Coronary artery (tissue), 2 donors: ENCODE measurements around the gene ABCF3.
A peak's percentile ranks its signal among the peaks of the same experiment; 100 is the strongest.
"Not testable (repeated sequence)": the region's sequence is repeated elsewhere in the genome, so short reads cannot be mapped to it uniquely, and the experiment has no call there.

Experiments
- DNase-seq: peaks from one replicate; pipeline ENCODE4 v3.0.0-alpha.2; 2017; ENCODE audit warnings: low spot score
- H3K27ac ChIP-seq, 2 donors: fragments of 200-600 bp; sonication (generic); one replicate each; pipeline ENCODE4 v1.5.1; 2016 to 2019
- H3K4me3 ChIP-seq: fragments of 200-600 bp; sonication (generic); 2 replicates; pipeline ENCODE4 v1.5.1; 2016; ENCODE audit warnings: mild to moderate bottlenecking, moderate library complexity
- CTCF ChIP-seq: fragments of 200-600 bp; sonication (generic); IDR thresholded peaks from one replicate; pipeline ENCODE4 v1.5.1; 2019; ENCODE audit warnings: antibody characterized with exemption

Gene ABCF3

DNA sequence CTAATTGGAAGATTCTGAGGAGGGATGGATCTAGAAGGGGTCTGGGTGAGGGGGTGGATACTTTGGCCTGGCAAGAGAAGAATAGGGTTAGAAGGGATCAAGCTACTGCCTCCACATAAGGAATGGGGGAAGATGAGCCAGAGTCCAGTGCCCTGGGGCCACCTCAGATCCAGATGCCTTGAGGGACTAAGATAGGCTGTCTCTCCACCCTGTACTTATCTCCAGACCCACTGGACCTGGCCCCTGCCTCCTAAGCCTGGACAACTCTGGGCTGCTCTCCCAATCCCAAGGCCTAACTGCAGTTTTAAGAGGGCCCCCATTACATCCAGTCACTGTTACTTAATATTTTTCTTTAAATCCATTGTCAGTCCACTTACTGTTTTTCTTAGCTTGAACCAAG, 28.8 kb upstream of the ABCF3 start:
- Histone ChIP-seq H3K4me3 (peak overlapping the region; percentile 82), H3K27ac (peak overlapping the region; percentile 89 to 91)
- no peak for DNase-seq
- no peak for TF ChIP-seq CTCF

GRCh38 chr3:184158404-184158803, 27.6 kb upstream of the ABCF3 start:
- Histone ChIP-seq H3K4me3 (no peak overlapping the region), H3K27ac (no peak overlapping the region)
- DNase-seq = no peak
- no peak for TF ChIP-seq CTCF

DNA sequence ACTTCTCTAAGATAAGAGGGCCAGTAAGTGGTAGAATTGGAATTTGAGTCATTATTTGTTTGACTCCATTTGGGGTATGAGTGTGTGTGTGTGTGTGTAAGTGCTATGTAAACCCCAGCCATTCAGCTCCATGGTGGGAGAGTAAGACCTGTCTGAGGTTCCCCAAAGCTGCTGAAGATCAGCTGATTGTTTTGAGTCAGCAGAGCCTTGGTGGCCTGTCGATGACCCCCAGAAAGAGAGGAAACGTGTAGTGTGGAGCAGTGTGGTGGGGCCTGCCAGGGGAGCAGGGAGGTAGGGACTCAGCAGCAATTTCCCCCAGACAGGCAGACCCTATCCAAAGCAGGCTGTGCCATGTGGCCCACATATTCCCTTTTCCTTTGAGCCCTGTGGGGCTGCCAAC, 25.5 kb upstream of the ABCF3 start:
- no peak for DNase-seq
- TF ChIP-seq CTCF = no peak
- Histone ChIP-seq H3K4me3 (peak overlapping the region; percentile 54), H3K27ac (peak overlapping the region; percentile 56 to 88)

GRCh38 chr3:184162571-184163070, 23.4 kb upstream of the ABCF3 start:
- DNase-seq, H3K4me3 ChIP-seq: not testable (repeated sequence)
- peak overlapping the region in 1 of 2 donors; percentile 13 for H3K27ac ChIP-seq

DNA sequence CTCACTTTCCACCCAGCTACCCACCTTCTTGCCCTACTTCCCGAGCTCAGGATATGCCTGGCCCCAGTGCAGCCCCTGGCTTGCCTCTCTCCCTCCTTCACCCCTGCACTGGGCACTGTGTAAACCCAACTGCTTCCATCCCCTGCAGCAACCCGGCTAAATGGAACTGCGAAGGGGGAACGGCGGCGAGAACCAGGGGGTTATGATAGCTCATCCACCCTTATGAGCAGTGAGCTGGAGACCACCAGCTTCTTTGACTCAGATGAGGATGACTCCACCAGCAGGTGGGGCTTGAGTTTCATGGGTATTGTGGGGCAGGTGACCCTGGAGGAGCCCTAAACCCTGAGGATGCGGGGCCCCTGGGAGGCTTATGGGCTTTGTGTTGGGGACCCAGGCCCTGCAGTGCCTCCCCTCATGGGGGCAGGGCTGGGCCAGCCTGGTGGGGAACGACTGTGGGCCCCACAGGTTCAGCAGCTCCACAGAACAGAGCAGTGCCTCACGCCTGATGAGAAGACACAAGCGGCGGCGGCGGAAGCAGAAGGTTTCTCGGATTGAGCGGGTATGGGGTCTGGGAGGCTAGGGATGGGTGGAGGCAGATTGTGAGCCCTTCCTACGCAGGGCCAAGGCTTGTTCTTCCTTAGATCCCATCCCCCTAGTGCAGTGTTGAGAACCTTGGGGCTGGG, 21.2 kb upstream of the ABCF3 start:
- DNase-seq = peak; percentile 52
- TF ChIP-seq CTCF = no peak
- Histone ChIP-seq H3K4me3 (no peak overlapping the region), H3K27ac (no peak overlapping the region)

DNA sequence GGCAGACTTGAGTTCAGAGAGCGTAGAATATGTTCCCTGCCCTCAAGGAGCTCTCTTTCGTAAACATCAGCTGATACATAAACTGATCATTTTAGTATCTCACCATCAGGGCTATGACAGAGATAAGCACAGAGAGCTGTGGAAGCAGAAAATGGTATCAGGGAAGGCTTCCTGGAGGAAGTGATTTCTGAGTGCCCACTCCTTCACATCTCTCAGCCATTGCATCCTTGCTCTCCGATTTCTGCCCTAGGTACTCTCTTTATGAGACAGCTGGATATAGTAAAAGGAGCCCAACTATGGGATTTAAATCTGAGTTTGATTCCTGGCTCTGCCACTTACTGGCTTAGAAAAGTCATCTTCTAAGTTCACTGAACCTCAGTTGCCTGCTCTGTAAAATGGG, 20.5 kb upstream of the ABCF3 start:
- TF ChIP-seq CTCF = no peak
- H3K4me3 ChIP-seq = no peak overlapping the region
- DNase-seq = no peak
- H3K27ac ChIP-seq = no peak overlapping the region

DNA sequence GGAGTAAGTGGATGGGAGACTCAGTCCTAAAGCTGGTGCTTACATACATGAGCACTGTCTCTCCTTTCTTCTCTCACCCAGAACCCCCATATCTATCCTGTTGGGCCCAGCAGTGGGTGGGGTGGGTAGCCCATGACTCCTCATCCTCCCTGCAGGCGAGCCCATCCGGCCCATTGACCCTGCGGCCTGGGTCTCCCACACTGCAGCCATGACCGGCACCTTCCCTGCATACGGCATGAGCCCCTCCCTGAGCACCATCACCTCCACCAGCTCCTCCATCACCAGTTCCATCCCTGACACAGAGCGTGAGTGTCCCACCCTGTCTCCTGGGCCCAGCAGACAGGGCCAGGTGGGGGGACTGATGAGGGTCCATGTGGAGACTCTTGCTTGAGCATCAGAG, 19.3 kb upstream of the ABCF3 start:
- DNase-seq = no peak
- no peak for TF ChIP-seq CTCF
- H3K27ac ChIP-seq = no peak overlapping the region
- no peak overlapping the region for H3K4me3 ChIP-seq
